Measurements from ENCODE around the gene BTN1A1.

DNA sequence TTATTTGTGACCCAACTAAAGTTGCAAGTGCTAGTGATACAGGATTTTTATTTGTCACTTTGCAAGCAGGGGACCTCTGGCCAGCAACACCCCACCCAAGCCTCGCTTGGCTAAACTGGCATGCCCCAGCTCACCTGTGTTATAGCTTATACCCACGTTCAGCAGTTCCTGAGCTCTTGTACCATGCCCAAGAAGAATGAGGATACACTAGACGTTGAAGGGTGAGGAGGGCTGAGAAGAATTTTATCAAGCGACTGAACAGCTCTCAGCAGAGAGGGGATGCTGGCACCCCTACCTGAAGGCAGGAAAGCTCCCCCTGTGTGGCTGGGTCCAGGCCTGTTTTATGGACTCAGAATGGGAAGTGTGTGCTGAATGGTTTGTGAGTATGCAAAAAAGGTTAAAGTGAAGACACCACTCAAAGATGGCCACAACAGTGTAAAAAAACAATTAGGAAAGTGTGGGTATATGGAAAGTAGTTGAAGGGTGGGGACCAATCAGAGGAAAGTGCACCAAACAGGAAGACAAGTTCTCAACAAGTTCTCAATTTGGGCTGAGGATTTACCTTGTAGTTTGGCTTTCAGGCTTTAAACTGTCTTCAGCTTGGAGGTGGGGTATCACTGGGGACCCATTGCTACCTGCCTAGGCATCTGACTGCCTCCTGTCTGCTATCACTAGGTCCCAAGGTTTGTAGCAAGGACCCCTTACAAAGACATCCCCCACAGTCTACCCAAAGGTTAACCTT, 27.4 kb upstream of the BTN1A1 start:
- TF ChIP-seq, protein P1, sequence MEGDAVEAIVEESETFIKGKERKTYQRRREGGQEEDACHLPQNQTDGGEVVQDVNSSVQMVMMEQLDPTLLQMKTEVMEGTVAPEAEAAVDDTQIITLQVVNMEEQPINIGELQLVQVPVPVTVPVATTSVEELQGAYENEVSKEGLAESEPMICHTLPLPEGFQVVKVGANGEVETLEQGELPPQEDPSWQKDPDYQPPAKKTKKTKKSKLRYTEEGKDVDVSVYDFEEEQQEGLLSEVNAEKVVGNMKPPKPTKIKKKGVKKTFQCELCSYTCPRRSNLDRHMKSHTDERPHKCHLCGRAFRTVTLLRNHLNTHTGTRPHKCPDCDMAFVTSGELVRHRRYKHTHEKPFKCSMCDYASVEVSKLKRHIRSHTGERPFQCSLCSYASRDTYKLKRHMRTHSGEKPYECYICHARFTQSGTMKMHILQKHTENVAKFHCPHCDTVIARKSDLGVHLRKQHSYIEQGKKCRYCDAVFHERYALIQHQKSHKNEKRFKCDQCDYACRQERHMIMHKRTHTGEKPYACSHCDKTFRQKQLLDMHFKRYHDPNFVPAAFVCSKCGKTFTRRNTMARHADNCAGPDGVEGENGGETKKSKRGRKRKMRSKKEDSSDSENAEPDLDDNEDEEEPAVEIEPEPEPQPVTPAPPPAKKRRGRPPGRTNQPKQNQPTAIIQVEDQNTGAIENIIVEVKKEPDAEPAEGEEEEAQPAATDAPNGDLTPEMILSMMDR (IDR thresholded peaks at IDR 0.05; ENCODE audit: insufficient read depth, low read depth, low read length) = no peak
- no peak for TF ChIP-seq EZH2 (IDR thresholded peaks at IDR 0.05; ENCODE audit: insufficient read depth, low read length)

Data from astrocyte (in vitro differentiated cells and primary cell).